HEK293 (cell line): Measurements from ENCODE around the gene SSBP2.

ENCODE experiments used
- CTCF ChIA-PET: fragments of 350-600 bp; formaldehyde crosslinking; extraction: SDS; loops from one replicate; lab custom pipeline; 2021; ENCODE audit warnings: antibody characterized with exemption; lab: Yijun Ruan, JAX
- POLR2A ChIA-PET: fragments of 300-600 bp; formaldehyde crosslinking; extraction: SDS; loops from one replicate; lab custom pipeline; 2020; ENCODE audit warnings: antibody characterized with exemption, inconsistent platforms; lab: Yijun Ruan, JAX
- H3K27ac ChIP-seq: fragments of 200-500 bp; sonication (Bioruptor generic); 2 replicates; pipeline ENCODE4 v1.5.1; 2014; ENCODE audit warnings: low read depth, low read length, control low read depth, inconsistent platforms; ENCODE audit errors: extremely low read depth
- H3K36me3 ChIP-seq, 2 experiments: fragments of 200-500 bp in 1 of 2; sonication (Bioruptor generic) in 1 of 2; 1 replicate in 1 of 2; 2 replicates in 1 of 2; pipeline ENCODE4 v1.5.1; 2014 to 2017; ENCODE audit warnings: inconsistent platforms in 2 of 2, low read length in 2 of 2; ENCODE audit not compliant: control insufficient read depth in 2 of 2, insufficient read depth in 1 of 2
- H3K4me1 ChIP-seq: fragments of 200-500 bp; sonication (Bioruptor generic); 2 replicates; pipeline ENCODE4 v1.5.1; 2014; ENCODE audit warnings: mild to moderate bottlenecking, low read length, inconsistent platforms; ENCODE audit not compliant: control insufficient read depth, insufficient read depth
- H3K4me3 ChIP-seq: 2 replicates; pipeline ENCODE4 v1.5.1; 2011; ENCODE audit warnings: low read depth, mild to moderate bottlenecking, control low read depth, low read length, moderate library complexity
- H3K9me3 ChIP-seq: fragments of 200-500 bp; sonication (Bioruptor generic); 2 replicates; pipeline ENCODE4 v1.5.1; 2014; ENCODE audit warnings: low read depth, low read length, inconsistent platforms; ENCODE audit not compliant: control insufficient read depth, insufficient read depth
- GLIS2 ChIP-seq: fragments of 450-650 bp; formaldehyde crosslinking; IDR thresholded peaks from 2 replicates; pipeline ENCODE4 v1.5.1; 2016; ENCODE audit warnings: missing biosample characterization, missing genetic modification characterization
- INSM2 ChIP-seq: fragments of 450-650 bp; formaldehyde crosslinking; IDR thresholded peaks from 2 replicates; pipeline ENCODE4 v1.5.1; 2016; ENCODE audit warnings: missing biosample characterization, missing genetic modification characterization
- KLF9 ChIP-seq: fragments of 450-650 bp; formaldehyde crosslinking; IDR thresholded peaks from 2 replicates; pipeline ENCODE4 v1.5.1; 2016; ENCODE audit warnings: missing biosample characterization, missing genetic modification characterization, low read depth
- PRDM1 ChIP-seq: fragments of 450-650 bp; formaldehyde crosslinking; IDR thresholded peaks from 2 replicates; pipeline ENCODE4; 2016; ENCODE audit warnings: missing biosample characterization, missing genetic modification characterization
- WT1 ChIP-seq: fragments of 450-650 bp; formaldehyde crosslinking; IDR thresholded peaks from 2 replicates; pipeline ENCODE4 v1.5.1; 2016; ENCODE audit warnings: missing biosample characterization, missing genetic modification characterization
- ZBTB48 ChIP-seq: fragments of 450-650 bp; formaldehyde crosslinking; IDR thresholded peaks from 2 replicates; pipeline ENCODE4 v1.5.1; 2016; ENCODE audit warnings: missing biosample characterization, missing genetic modification characterization
- ZNF223 ChIP-seq: fragments of 450-650 bp; formaldehyde crosslinking; IDR thresholded peaks from 2 replicates; pipeline ENCODE4 v1.5.1; 2016; ENCODE audit warnings: missing biosample characterization, missing genetic modification characterization
- ZNF391 ChIP-seq: fragments of 450-650 bp; formaldehyde crosslinking; IDR thresholded peaks from 2 replicates; pipeline ENCODE4 v1.5.1; 2016; ENCODE audit warnings: low read depth, missing biosample characterization, missing genetic modification characterization, borderline replicate concordance
- ZNF423 ChIP-seq: fragments of 450-650 bp; formaldehyde crosslinking; IDR thresholded peaks from 2 replicates; pipeline ENCODE4 v1.5.1; 2016; ENCODE audit warnings: missing biosample characterization, missing genetic modification characterization
- ZNF426 ChIP-seq: fragments of 450-650 bp; formaldehyde crosslinking; IDR thresholded peaks from 2 replicates; pipeline ENCODE4 v1.5.1; 2017; ENCODE audit warnings: missing biosample characterization, missing genetic modification characterization, mild to moderate bottlenecking, inconsistent platforms, moderate library complexity
- ZNF48 ChIP-seq: fragments of 450-650 bp; formaldehyde crosslinking; IDR thresholded peaks from 2 replicates; pipeline ENCODE4 v1.5.1; 2016; ENCODE audit warnings: missing biosample characterization, missing genetic modification characterization
- ZNF510 ChIP-seq: fragments of 450-650 bp; formaldehyde crosslinking; IDR thresholded peaks from 2 replicates; pipeline ENCODE4 v1.5.1; 2018; ENCODE audit warnings: mild to moderate bottlenecking, missing genetic modification characterization, missing biosample characterization; ENCODE audit not compliant: insufficient replicate concordance
- ZNF514 ChIP-seq: fragments of 450-650 bp; formaldehyde crosslinking; IDR thresholded peaks from 2 replicates; pipeline ENCODE4 v1.5.1; 2016; ENCODE audit warnings: missing biosample characterization, missing genetic modification characterization
- ZNF560 ChIP-seq: fragments of 450-650 bp; formaldehyde crosslinking; IDR thresholded peaks from 2 replicates; pipeline ENCODE4 v1.5.1; 2017; ENCODE audit warnings: missing biosample characterization, missing genetic modification characterization, borderline replicate concordance
- ZNF580 ChIP-seq: fragments of 450-650 bp; formaldehyde crosslinking; IDR thresholded peaks from 2 replicates; pipeline ENCODE4 v1.5.1; 2016; ENCODE audit warnings: missing biosample characterization, missing genetic modification characterization
- ZNF654 ChIP-seq: fragments of 450-650 bp; formaldehyde crosslinking; IDR thresholded peaks from 2 replicates; pipeline ENCODE4 v1.5.1; 2016; ENCODE audit warnings: low read depth, missing biosample characterization, missing genetic modification characterization
- ZNF660 ChIP-seq: fragments of 450-650 bp; IDR thresholded peaks from 2 replicates; pipeline ENCODE4 v1.5.1; 2018; ENCODE audit warnings: missing biosample characterization, mild to moderate bottlenecking, missing genetic modification characterization
- ZNF677 ChIP-seq: fragments of 450-650 bp; IDR thresholded peaks from 2 replicates; pipeline ENCODE4 v1.5.0; 2018; ENCODE audit warnings: missing biosample characterization, mild to moderate bottlenecking, missing genetic modification characterization, moderate library complexity
- ZNF792 ChIP-seq: fragments of 450-650 bp; formaldehyde crosslinking; IDR thresholded peaks from 2 replicates; pipeline ENCODE4 v1.5.1; 2016; ENCODE audit warnings: missing biosample characterization, missing genetic modification characterization
- TF ChIP-seq, protein P1 (sequence below): fragments of 450-650 bp; formaldehyde crosslinking; IDR thresholded peaks from 2 replicates; pipeline ENCODE4 v1.5.1; 2016; ENCODE audit warnings: missing biosample characterization, missing genetic modification characterization
- TF ChIP-seq, protein P2 (sequence below): fragments of 450-650 bp; IDR thresholded peaks from 2 replicates; pipeline ENCODE4 v1.5.1; 2018; ENCODE audit warnings: missing biosample characterization, mild to moderate bottlenecking, missing genetic modification characterization

The SSBP2 gene

DNA sequence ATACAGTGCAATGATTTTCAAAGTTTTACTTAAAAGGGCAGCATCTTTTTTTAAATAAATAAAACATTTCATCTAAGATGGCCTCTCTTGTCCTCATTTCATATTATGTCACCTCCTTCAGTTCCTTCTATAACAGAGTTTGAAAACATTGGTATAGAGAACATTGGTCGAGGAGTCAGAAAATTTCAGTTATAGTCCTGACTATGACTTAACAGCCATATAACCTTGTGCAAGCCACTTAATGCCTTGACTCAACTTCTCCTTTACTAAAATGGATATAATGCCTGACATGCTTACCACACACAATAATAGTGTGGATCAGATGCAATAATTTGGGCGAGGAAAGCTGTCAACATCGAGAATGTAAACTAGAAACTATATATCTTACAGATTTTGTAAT lies 22.6 kb downstream of the SSBP2 start:
- no peak for TF ChIP-seq GLIS2 (tag by site-specific recombination)
- TF ChIP-seq, all 188 proteins: peak for 0
- Histone ChIP-seq H3K27ac (no peak overlapping the region), H3K9me3 (no peaks in the 10 kb centered on the region), H3K4me1 (peaks cover 10% of the 10 kb centered on the region; the same call in 1 of the 2 replicates), H3K4me3 (no peak overlapping the region), H3K36me3 (no peaks in the 10 kb centered on the region)
- CTCF ChIA-PET = no interaction called here
- POLR2A ChIA-PET = no interaction called here

DNA sequence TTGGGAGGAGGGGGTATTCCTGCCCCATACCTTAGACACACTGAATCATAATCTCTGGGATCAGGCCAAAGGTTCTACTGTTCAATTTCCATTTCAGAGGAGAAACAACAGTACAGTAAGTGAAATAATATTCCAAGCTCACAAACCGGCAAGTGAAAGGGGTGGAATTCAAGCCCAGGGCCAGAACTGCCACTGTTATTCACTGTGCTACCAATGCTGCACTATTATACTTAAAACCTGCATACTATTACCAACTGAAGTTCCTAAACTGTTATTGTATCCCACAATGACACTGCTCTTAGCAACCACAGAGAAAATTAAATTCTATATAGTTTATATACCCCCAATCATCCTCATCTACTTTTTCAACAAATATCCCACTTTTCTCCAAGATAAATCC lies 24.6 kb downstream of the SSBP2 start:
- ChIA-PET CTCF (no interaction called here), POLR2A (no interaction called here)
- peaks cover 6% of the 10 kb centered on the region; the same call in 1 of the 2 replicates for H3K4me1 ChIP-seq

GRCh38 chr5:81724571-81724970 lies 26.3 kb downstream of the SSBP2 start:
- no peak overlapping the region for H3K4me3 ChIP-seq
- no peak overlapping the region for H3K27ac ChIP-seq
- TF ChIP-seq ZNF660 (no peak), ZNF48 (tag by site-specific recombination) (no peak), ZNF560 (no peak), KLF9 (tag by site-specific recombination) (no peak), ZNF423 (tag by site-specific recombination) (no peak), ZNF426 (no peak), INSM2 (tag by site-specific recombination) (no peak), ZBTB48 (tag by site-specific recombination) (no peak), WT1 (tag by site-specific recombination) (no peak), ZNF510 (tag by site-specific recombination) (no peak), ZNF677 (tag by site-specific recombination) (no peak), ZNF654 (tag by site-specific recombination) (no peak), ZNF514 (tag by site-specific recombination) (no peak), ZNF580 (tag by site-specific recombination) (no peak), ZNF391 (no peak), ZNF223 (tag by site-specific recombination) (no peak)
- TF ChIP-seq, protein P1, sequence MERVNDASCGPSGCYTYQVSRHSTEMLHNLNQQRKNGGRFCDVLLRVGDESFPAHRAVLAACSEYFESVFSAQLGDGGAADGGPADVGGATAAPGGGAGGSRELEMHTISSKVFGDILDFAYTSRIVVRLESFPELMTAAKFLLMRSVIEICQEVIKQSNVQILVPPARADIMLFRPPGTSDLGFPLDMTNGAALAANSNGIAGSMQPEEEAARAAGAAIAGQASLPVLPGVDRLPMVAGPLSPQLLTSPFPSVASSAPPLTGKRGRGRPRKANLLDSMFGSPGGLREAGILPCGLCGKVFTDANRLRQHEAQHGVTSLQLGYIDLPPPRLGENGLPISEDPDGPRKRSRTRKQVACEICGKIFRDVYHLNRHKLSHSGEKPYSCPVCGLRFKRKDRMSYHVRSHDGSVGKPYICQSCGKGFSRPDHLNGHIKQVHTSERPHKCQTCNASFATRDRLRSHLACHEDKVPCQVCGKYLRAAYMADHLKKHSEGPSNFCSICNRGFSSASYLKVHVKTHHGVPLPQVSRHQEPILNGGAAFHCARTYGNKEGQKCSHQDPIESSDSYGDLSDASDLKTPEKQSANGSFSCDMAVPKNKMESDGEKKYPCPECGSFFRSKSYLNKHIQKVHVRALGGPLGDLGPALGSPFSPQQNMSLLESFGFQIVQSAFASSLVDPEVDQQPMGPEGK (tag by site-specific recombination) = no peak
- TF ChIP-seq, protein P2, sequence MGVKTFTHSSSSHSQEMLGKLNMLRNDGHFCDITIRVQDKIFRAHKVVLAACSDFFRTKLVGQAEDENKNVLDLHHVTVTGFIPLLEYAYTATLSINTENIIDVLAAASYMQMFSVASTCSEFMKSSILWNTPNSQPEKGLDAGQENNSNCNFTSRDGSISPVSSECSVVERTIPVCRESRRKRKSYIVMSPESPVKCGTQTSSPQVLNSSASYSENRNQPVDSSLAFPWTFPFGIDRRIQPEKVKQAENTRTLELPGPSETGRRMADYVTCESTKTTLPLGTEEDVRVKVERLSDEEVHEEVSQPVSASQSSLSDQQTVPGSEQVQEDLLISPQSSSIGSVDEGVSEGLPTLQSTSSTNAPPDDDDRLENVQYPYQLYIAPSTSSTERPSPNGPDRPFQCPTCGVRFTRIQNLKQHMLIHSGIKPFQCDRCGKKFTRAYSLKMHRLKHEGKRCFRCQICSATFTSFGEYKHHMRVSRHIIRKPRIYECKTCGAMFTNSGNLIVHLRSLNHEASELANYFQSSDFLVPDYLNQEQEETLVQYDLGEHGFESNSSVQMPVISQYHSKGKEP = no peak
- H3K9me3 ChIP-seq = no peaks in the 10 kb centered on the region
- H3K4me1 ChIP-seq = peaks cover 6% of the 10 kb centered on the region; the same call in 1 of the 2 replicates
- ChIA-PET POLR2A (no interaction called here), CTCF (interaction anchor here (0.8 kb wide), 1 partner anchor 485 kb away, joined by 4 read pairs; no protein-coding TSS in a partner anchor)
- no peaks in the 10 kb centered on the region for H3K36me3 ChIP-seq

More for the DNA sequence above, 24.6 kb downstream of the SSBP2 start:
- no peaks in the 10 kb centered on the region for H3K9me3 ChIP-seq
- no peaks in the 10 kb centered on the region for H3K36me3 ChIP-seq
- no peak overlapping the region for H3K4me3 ChIP-seq
- H3K27ac ChIP-seq = no peak overlapping the region
- TF ChIP-seq PRDM1 (tag by site-specific recombination) = 0 out of 2 replicates have a peak, but pooled peaks have one; percentile 11
- no peak for TF ChIP-seq ZNF792
